HG03045 (cell line): ENCODE results near the gene ATP11A.
"Not testable (repeated sequence)": the region's sequence is repeated elsewhere in the genome, so short reads cannot be mapped to it uniquely, and the experiment has no call there.

Source experiments
- ATAC-seq: cut with Tn5 transposase; IDR thresholded peaks from one replicate; pipeline ENCODE4 v1.9.1; 2021; ENCODE audit warnings: mild to moderate bottlenecking, moderate library complexity; ENCODE audit not compliant: unreplicated experiment

Gene ATP11A

DNA sequence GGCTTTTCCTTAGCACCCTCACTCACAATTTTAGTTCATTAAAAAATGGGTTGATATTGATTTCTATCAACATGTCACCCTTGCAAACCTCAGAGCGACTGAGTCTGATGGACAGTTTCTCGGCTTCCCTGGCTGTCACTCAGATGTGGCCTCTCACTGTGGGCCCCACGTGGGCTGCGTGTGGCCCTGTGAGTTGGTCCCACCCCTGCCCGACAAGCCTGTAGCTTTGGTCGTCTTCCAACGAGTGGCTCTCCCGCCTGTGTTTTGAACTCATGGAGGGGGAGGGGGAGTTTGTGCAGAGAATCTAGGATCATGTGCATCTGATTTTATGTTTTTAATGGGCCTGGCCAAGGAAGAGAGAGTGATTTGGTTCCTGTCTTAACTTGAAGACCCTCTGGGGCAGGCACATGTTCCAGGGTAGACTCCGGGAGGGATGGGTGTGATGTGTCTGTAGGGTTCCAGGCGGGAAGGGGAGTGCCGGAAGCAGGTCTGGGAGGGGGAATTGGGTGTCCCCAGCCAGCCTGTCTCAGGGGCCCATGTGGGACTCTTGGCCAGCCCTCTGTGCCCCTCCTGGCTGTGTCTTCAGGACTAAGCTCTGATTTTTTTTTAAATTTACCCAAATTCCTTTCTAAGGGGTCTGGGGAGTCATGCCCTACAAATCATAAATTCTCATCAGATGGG lies 18.9 kb downstream of the ATP11A start:
- no peak for ATAC-seq

DNA sequence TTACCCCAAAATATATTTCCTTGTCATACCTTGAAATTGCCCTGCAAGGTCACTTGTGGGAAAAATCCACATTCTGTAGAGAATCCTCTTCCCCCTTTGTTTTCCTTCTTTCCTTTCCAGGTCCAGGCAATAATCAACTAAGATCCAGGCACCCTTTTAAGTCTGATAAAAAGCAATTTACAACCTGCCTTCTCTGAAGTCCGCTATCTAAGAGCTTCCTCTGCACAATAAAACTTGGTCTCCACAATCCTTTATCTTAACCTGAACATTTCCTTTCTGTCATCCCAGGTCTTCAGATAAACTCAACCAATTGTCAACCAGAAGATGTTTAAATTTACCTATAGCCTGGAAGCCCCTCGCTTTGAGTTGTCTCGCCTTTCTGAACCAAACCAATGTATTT lies 19.5 kb downstream of the ATP11A start:
- ATAC-seq = not testable (repeated sequence)

DNA sequence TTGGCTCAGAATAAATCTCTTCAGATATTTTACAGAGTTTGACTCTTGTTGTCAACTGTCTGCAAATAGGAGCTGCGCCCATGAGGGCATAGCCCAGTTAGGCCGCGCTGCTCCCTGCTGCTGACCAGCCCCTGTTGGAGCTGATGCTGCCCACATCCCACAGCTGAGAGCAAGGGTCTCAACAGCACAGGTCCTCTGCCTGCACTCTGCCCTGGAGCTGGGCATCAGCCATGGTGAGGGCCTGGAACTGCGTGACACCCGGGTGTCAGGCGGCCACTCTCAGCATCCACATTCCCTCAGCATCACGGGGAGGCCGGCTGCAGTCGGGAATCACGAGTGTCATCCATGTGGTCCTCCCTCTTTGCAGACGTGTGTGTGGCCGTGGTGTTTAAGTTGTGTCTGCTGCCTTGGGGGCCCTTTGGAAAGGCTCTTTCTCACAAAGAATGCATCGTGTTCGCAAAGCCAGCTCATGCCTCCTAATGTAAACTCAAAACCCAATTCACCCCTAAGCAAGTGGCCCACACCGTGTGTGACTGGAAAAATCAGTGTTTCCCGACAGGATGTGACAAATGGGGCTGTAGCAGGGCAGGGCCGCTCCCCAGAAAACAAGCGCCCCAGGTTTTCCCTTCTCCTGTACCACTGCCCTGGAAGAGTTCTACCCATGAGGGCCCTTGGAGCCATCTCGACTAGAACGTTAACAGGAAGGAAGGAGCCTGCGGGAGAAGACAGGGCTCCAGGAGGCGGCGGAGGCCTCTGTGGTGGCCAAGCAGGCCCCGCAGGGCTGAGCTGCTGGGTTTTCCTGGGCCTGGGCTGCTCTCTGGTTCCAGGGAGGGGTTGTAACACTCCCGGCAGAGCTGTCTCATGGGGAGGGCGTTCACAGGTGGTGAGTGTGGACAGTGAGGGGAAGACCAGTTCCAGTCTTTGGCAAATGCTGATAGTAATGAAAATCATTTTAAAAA lies 20.3 kb downstream of the ATP11A start:
- ATAC-seq = no peak

DNA sequence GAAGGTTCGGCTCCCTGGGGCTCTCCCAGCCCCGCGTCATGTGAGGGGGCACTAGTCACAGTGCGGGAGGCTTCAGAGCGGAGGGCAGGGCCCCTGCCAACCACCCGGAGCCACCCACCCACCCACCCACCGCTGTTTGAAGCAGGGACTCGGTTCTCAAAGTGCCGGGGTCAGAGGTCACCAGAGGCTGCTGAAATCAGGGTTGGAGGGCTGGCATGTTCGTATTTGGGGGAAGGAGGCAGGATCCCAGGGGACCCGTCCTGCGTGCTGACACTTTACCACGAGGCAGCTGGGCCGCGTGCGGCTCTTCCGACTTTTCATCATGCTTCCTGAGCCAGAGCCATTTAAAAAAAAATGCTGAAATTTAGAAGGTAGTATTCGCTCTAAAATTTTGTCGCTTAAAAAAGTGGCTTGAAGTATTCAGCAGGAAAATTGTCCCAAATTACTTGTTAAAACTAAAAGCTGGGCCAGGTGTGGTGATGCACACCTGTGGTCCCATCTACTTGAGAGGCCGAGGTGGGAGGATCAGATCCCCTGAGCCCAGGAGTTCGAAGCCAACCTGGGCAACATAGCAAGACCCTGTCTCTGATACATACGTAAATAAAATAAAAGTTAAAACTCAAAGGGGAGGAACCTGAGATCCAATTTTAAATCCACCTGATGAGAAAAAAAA lies 21.2 kb downstream of the ATP11A start:
- ATAC-seq = no peak

DNA sequence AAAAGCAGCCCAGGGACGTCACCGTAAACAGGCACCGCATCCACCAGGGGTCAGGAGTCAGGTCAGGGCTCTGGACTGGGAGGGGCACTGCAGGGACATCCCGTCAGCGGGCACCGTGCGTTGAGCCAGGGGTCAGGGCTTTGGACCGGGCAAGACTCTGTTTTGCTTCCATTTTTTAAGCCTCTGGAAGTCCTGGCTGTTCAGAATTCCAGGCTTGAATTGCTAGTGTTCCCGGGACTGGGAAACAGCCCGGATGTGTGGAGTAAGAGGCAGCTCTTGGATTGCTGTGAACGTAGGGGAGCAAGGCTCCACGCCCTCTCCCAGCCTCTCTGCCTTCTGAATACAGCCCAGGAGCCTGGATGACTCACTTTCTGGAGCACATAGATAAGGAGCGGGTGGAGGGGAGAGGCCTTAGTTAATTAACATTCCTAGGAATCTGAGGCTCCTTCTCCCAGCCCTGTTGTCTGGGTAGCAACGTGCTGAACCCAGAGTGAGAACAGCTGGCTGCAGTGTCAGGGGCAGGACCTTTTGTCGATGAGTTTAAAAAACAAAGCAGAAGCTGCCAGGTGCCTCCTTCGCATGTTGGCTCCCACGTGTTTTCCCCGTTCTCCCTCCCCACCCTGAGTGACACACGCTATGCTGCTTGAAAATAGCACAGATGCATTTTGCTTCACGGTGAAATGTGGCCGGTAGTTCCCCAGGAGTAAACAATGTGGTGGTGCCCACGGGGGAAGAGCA lies 21.9 kb downstream of the ATP11A start:
- peak; percentile 73 for ATAC-seq

DNA sequence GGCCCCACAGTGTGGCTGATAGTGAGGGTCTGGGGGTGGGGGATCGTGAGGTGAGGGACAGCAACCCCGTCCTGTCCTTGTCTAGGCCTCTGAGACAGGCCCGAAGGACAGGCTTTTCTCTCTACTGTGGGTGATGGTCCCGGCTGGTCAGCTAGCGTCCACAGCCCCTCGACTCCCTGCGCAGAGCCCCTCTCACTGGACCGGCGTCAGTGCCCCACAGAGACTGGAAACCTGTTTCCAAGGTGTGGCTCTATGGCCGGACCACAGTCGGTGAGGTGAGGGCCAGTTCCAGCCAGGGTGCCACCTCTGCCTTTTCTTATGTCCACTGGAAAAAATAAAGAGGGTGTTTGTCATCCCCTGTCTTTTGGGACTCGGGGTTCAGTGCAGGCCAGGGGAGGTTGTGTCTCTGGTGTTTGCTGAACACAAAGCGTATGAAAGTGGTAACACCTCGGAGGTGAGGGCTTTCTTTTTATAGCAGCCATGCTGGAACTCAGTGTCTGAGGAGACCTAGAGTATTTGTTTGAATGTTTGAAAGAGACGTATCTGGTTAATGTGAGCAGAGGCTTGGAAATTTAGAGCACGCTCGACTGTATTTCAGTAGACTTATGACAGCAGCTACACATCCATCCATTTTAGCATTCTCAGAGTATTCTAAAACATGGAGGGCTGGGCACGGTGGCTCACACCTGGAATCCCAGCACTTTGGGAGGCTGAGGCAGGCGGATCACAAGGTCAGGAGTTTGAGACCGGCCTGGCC lies 22.8 kb downstream of the ATP11A start:
- no peak for ATAC-seq

DNA sequence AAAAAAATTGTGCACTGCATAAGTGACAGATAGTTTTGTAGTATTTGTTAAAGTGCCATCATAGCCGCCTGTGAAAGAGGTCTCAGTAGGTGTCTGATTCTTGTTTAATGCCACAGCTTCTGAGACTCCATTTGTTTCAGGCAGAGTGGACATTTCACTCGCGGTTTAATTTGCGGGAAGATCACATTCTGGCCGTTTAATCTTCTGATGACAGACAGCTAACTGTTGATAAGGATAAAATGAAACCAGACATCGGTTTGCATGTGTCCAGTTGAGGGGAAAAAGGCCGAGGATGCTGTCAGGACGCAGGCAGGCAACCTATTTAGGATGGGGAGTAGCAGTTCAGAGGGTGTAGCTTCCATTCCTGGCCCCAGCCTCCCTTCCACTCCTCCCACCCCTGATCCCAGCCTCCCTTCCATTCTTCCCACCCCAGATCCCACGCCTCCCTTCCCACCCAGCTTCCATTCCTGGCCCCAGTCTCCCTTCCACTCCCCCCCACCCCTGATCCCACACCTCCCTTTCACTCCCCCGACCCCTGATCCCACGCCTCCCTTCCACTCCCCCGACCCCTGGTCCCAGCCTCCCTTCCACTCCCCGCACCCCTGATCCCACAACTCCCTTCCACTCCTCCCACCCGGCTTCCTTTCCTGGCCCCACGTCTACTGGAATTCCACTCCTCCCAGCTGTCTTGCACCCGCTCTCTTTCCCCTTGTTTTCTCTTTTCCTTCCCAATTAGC lies 23.8 kb downstream of the ATP11A start:
- ATAC-seq = no peak

DNA sequence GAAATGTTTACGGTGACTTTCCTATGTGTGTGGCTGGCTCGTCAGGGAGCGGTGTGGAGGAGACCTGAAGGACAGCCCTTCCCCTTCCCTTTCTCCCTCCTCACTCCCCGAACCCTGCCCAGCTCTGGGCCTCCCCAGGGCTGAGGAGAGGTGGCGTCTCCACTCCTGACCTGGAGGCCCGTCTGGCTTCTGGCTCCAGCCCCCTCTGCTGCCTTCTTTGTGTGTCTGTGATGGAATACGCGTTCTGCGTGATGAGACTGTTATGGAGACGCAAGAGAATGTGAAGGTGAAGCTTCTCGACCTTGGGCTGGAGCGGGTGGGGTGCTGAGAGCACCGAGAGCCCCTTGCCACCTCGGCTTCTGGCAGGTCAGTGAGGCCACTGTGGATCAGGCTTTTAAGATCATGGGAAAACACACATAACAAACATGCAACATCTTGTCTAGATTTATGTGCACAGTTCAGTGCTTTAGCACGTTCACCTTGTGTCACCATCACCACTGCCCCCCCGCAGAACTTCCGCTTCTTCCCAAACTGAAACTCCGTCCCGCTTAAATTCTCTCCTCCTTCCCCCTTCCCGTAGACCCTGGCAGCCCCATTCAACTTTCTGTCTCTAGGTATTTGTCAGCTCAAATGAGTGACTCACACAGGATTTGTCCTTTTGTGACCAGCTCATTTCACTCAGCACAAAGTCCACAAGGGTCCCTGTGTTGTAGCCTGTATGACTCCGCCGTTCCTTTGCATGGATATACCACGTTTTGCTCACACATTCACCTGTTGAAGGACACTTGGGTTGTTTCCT lies 24.7 kb downstream of the ATP11A start:
- ATAC-seq = no peak

DNA sequence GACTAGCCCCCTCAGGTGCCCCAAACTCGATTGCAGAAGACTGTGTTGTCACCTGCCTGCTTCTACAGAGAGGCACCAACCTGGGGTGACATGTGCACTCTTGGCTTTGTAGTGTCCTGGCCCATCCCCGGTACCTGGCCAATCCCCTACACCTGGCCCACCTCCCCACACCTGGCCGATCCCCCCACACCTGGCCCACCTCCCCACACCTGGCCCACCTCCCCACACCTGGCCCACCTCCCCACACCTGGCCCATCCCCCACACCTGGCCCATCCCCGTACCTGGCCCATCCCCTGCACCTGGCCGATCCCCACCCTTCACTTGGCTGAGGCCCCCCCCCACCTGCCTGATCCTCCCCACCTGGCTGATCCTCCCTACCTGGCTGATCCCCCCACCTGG lies 25.4 kb downstream of the ATP11A start:
- no peak for ATAC-seq

DNA sequence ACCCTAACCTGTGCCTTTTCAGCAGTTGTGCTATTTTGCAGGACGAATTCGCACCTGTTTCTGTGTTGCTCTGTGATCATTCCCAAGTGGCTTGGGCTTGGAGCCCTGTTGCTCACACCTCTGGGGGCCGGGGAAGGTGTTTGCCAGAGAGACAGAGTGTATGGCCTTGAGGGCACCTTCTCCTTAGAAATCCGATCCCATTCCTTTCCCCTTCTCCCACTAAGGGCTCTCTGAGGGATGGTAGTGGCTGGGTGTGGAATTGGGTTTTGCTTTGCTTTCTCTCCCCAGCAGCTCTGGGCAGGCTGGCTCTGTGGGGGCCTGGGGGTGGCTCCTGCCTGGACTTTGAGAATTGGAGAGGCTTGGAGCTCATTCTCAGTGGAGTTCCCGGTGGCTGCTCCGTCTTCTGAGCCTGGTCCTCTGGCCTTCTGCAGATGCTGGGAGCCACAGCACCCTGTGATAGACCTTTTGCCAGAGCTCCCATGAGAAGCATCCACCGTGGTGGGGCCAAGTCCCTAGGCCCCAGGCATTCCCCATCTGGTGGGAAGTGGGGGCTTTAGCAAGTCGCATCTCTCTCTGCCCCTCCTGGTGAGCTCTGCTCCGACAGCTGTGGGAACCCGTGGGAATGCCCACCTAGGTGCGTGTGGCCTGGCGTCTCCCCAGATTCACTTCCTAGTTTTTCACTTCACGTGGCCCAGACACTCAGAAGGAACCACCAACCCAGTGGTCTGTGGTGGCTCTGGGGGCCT lies 26.1 kb downstream of the ATP11A start:
- ATAC-seq = no peak

DNA sequence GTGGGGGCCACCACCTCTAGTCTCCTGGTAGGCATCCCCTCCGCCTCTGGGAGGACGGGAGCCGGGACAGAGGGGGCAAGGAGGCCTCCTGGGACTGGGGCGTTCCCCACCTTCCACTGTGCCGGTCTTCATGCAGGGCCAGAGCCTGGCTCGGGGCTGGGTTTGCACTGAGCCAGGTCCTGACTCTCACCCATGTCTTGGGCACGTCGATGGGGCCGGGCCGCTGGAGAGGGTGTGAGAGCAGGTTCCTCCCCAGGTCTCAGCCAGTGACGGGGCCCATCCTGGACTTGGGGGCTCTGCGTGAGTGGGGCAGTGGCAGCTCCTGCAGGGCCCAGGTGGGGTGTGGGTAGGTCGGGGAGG lies 26.6 kb downstream of the ATP11A start:
- ATAC-seq = no peak

DNA sequence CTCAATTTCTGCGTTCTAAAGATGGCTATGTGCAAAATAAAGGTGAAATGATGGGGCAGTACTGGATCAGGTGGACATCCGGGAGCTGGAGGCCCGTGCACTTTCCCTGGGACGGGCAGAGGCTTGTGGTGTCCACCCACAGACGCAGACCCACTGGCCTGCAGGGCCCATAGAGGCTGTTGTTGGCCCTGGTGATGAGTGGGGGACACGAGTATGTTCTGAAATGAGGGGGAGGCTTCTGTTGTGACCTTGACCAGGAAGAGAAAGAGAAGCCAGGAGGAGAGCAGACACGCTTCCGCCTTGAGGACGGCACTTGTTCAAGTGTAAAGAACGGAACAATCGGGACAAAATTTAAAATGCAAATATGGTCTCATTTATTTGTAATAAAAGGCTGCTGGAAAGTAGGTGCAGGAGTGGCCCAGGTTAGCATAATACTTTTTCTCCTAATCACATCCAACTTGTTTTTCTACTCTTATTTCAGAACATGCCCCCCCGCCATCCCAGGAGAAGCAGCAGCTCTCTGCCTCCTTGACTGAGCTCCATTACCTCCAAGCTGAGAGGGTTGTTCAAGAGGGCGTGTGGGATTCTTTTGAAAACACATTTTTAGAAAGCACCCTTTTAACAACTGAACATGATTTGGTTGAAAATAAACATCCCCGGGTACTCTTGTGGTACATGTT lies 27.1 kb downstream of the ATP11A start:
- no peak for ATAC-seq

DNA sequence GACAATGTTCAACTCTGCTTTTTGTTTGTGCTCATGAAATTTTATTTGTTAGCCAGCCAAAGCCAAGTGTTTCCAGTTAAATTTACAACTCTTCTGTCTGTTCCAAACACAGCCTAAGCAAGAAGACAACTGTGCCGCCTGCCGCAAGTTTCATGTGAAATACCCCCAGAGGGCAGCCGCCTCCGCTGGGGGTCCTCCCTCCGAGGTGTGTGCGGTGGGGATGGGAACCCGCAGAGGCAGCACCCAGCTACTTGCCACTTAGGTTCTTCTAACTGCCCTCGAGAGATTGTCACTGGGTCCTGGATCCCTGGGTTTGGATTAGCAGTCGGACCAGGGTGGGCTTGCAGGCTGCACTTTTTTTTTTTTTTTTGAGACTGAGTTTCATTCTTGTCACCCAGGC lies 28.5 kb downstream of the ATP11A start:
- ATAC-seq = no peak

DNA sequence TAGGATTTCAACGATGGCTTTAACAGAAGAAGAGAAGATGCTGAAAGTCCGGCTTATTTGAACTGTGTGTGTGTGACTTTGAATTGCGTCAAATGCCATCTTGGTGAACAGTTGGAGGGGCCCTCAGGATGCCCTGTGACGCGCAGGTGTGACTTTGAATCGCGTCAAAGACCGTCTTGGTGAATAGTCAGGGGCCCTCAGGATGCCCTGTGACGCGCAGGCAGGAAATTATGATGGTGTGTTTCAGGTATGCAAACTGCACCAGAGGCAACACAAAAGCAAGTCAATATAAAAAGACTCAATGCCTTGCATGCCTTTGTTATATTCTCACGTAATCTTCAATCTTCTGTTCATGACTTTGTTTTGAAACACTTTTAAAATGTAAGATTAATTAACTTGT lies 29.2 kb downstream of the ATP11A start:
- ATAC-seq = no peak

DNA sequence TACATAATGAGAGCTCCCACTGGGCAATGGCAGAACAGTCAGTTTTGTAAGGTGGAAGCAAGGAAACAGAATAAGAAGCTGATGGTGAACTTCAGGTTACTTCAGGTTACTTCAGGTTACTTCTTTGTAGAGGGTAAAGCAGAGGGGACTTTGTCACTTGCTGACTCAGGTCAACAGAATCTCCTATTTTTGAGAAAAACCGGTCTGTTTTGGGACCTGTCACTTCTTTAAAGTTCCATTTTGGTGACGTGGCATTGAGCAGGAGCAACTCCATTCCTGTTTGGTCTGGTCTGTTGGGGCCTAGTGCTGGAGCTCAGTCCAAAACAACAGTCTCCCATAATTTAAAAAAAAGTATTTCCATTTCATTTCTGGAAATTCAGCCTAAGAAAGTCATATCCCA lies 29.7 kb downstream of the ATP11A start:
- no peak for ATAC-seq

DNA sequence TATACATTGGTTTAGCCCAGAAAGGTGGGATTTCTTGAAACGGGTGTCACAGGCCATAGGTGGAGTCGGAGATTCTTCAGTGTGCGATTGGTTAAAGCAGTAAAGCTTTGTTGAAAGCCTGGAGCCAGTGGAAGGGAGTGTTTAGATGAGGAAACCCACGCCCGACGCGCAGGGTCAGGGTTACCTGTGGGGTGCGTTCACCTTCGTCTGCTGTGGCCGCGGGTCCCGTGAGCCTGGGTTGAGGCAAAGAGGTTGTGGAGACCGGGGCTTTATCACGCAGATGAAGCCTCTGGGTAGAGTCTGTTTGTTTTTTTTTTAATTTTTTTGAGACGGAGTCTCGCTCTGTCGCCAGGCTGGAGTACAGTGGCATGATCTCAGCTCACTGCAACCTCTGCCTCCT lies 30.4 kb downstream of the ATP11A start:
- ATAC-seq = no peak

DNA sequence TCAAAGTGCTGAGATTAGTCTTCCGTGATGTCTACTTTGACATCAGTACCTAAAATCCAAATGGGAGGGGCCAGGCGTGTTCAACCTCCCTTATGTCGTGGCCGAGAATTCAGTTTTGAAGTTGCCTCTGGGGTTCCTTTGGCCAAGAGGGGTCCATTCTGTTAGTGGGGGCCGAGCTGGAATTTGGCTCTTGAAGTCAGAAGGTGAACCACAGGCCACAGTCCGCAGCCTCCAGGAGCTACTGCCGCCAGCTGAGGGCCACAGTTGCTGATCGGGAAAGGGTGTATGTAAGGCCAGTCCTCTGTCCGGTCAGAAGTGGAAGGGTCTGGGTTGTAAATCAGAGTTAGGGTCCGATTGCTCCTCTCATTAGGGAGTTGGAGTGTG lies 31.0 kb downstream of the ATP11A start:
- ATAC-seq = no peak
